ENCODE results near the gene NCAPH2.

- TF ChIP-seq GATA2 (IDR thresholded peaks at IDR 0.05; ENCODE audit: low read depth, low read length): no peak
- TF ChIP-seq GATA3 (IDR thresholded peaks at IDR 0.05; ENCODE audit: low read depth, low read length): no peak
Observed at GRCh38 chr22:50521710-50522109, 13.7 kb downstream of the NCAPH2 start.
